ENCODE data around the gene TSPAN4.

The TSPAN4 gene

GRCh38 chr11:824292-824880, 18.3 kb upstream of the TSPAN4 start:
- CTCF ChIA-PET: no interaction called here
- peaks cover 0 to 67% (median 61%) of the 10 kb centered on the region in 4 experiments for H3K4me1 ChIP-seq (ENCODE audit: control extremely low read depth in 1 of 4, control insufficient read depth in 4 of 4, insufficient read depth in 4 of 4, low read length in 3 of 4)

GRCh38 chr11:824942-825341, 17.7 kb upstream of the TSPAN4 start:
- Histone ChIP-seq H3K27ac (ENCODE audit: insufficient read depth in 1 of 2, low read depth in 1 of 2, low read length in 2 of 2, poor library complexity in 1 of 2, severe bottlenecking in 2 of 2) (no peak overlapping the region), H3K4me3 (ENCODE audit: control insufficient read depth in 1 of 7, extremely low read depth in 1 of 7, insufficient read depth in 4 of 7, low read depth in 2 of 7, low read length in 6 of 7) (no peak overlapping the region), H3K9me3 (ENCODE audit: control extremely low read depth in 1 of 5, control insufficient read depth in 4 of 5, insufficient read depth in 2 of 5, low read depth in 1 of 5, low read length in 4 of 5) (no peaks in the 10 kb centered on the region), H3K36me3 (ENCODE audit: control insufficient read depth in 4 of 4, insufficient read depth in 4 of 4, low read length in 3 of 4) (peaks cover 0 to 32% (median 16%) of the 10 kb centered on the region in 4 experiments), H3K27me3 (replicated peaks in 2 of 5; ENCODE audit: control insufficient read depth in 4 of 5, insufficient read depth in 5 of 5, low read length in 4 of 5) (peaks cover 0 to 30% (median 12%) of the 10 kb centered on the region in 5 experiments), H3K4me1 (ENCODE audit: control extremely low read depth in 1 of 4, control insufficient read depth in 4 of 4, insufficient read depth in 4 of 4, low read length in 3 of 4) (peaks cover 0 to 72% (median 67%) of the 10 kb centered on the region in 4 experiments)
- POLR2A ChIA-PET: no interaction called here
- no peak for DNase-seq
- WGBS (ENCODE audit: insufficient coverage): 100% methylated on average over 4 of the region's 11 CpGs
- CTCF ChIA-PET: interaction anchor here (1.8 kb wide), 1 partner anchor 10 kb away, joined by 4 read pairs; no protein-coding TSS in a partner anchor

More at GRCh38 chr11:824292-824880, 18.3 kb upstream of the TSPAN4 start:
- Histone ChIP-seq H3K36me3 (ENCODE audit: control insufficient read depth in 4 of 4, insufficient read depth in 4 of 4, low read length in 3 of 4) (peaks cover 0 to 32% (median 16%) of the 10 kb centered on the region in 4 experiments), H3K9me3 (ENCODE audit: control extremely low read depth in 1 of 5, control insufficient read depth in 4 of 5, insufficient read depth in 2 of 5, low read depth in 1 of 5, low read length in 4 of 5) (no peaks in the 10 kb centered on the region), H3K4me3 (ENCODE audit: control insufficient read depth in 1 of 7, extremely low read depth in 1 of 7, insufficient read depth in 4 of 7, low read depth in 2 of 7, low read length in 6 of 7) (no peak overlapping the region), H3K27me3 (replicated peaks in 2 of 5; ENCODE audit: control insufficient read depth in 4 of 5, insufficient read depth in 5 of 5, low read length in 4 of 5) (peaks cover 0 to 25% (median 12%) of the 10 kb centered on the region in 5 experiments), H3K27ac (ENCODE audit: insufficient read depth in 1 of 2, low read depth in 1 of 2, low read length in 2 of 2, poor library complexity in 1 of 2, severe bottlenecking in 2 of 2) (no peak overlapping the region)
- POLR2A ChIA-PET: no interaction called here
- 97% methylated on average over 54 of the region's 59 CpGs for WGBS (ENCODE audit: insufficient coverage)
- DNase-seq: no peak

GRCh38 chr11:825366-826226, 17.1 kb upstream of the TSPAN4 start:
- no peak for DNase-seq
- WGBS (ENCODE audit: insufficient coverage): 90% methylated on average over 7 of the region's 12 CpGs
- CTCF ChIA-PET: interaction anchor here (1.8 kb wide), 1 partner anchor 9 kb away, joined by 4 read pairs; no protein-coding TSS in a partner anchor
- H3K27me3 ChIP-seq (replicated peaks in 2 of 5; ENCODE audit: control insufficient read depth in 4 of 5, insufficient read depth in 5 of 5, low read length in 4 of 5): peaks cover 0 to 37% (median 15%) of the 10 kb centered on the region in 5 experiments
- H3K27ac ChIP-seq (ENCODE audit: insufficient read depth in 1 of 2, low read depth in 1 of 2, low read length in 2 of 2, poor library complexity in 1 of 2, severe bottlenecking in 2 of 2): no peak overlapping the region
- no peak overlapping the region for H3K4me3 ChIP-seq (ENCODE audit: control insufficient read depth in 1 of 7, extremely low read depth in 1 of 7, insufficient read depth in 4 of 7, low read depth in 2 of 7, low read length in 6 of 7)
- H3K9me3 ChIP-seq (ENCODE audit: control extremely low read depth in 1 of 5, control insufficient read depth in 4 of 5, insufficient read depth in 2 of 5, low read depth in 1 of 5, low read length in 4 of 5): no peaks in the 10 kb centered on the region
- H3K4me1 ChIP-seq (ENCODE audit: control extremely low read depth in 1 of 4, control insufficient read depth in 4 of 4, insufficient read depth in 4 of 4, low read length in 3 of 4): peaks cover 0 to 74% (median 68%) of the 10 kb centered on the region in 4 experiments
- H3K36me3 ChIP-seq (ENCODE audit: control insufficient read depth in 4 of 4, insufficient read depth in 4 of 4, low read length in 3 of 4): peaks cover 0 to 32% (median 16%) of the 10 kb centered on the region in 4 experiments
- POLR2A ChIA-PET: interaction anchor here (0.9 kb wide), 1 partner anchor 17 kb away, joined by 3 read pairs; the partner anchor contains the start of gene TSPAN4

- WGBS (ENCODE audit: insufficient coverage): 87% methylated on average over 5 of the region's 9 CpGs
Measured at GRCh38 chr11:826227-826621, 16.4 kb upstream of the TSPAN4 start.

GRCh38 chr11:826836-827145, 15.9 kb upstream of the TSPAN4 start:
- Histone ChIP-seq H3K36me3 (ENCODE audit: control insufficient read depth in 4 of 4, insufficient read depth in 4 of 4, low read length in 3 of 4) (peaks cover 0 to 31% (median 16%) of the 10 kb centered on the region in 4 experiments), H3K9me3 (ENCODE audit: control extremely low read depth in 1 of 5, control insufficient read depth in 4 of 5, insufficient read depth in 2 of 5, low read depth in 1 of 5, low read length in 4 of 5) (no peaks in the 10 kb centered on the region), H3K27me3 (replicated peaks in 2 of 5; ENCODE audit: control insufficient read depth in 4 of 5, insufficient read depth in 5 of 5, low read length in 4 of 5) (peaks cover 0 to 49% (median 22%) of the 10 kb centered on the region in 5 experiments), H3K27ac (ENCODE audit: insufficient read depth in 1 of 2, low read depth in 1 of 2, low read length in 2 of 2, poor library complexity in 1 of 2, severe bottlenecking in 2 of 2) (no peak overlapping the region), H3K4me1 (ENCODE audit: control extremely low read depth in 1 of 4, control insufficient read depth in 4 of 4, insufficient read depth in 4 of 4, low read length in 3 of 4) (peaks cover 0 to 69% (median 62%) of the 10 kb centered on the region in 4 experiments), H3K4me3 (ENCODE audit: control insufficient read depth in 1 of 7, extremely low read depth in 1 of 7, insufficient read depth in 4 of 7, low read depth in 2 of 7, low read length in 6 of 7) (peak overlapping the region; percentile 13 to 71 (median 54))
- WGBS (ENCODE audit: insufficient coverage): under 1% methylated on average over 22 of the region's 22 CpGs
- ChIA-PET POLR2A (interaction anchor here (0.9 kb wide), 1 partner anchor 16 kb away, joined by 3 read pairs; the partner anchor contains the start of gene TSPAN4), CTCF (interaction anchor here (1.8 kb wide), 1 partner anchor 8 kb away, joined by 4 read pairs; no protein-coding TSS in a partner anchor)
- no peak for DNase-seq

More at GRCh38 chr11:826227-826621, 16.4 kb upstream of the TSPAN4 start:
- H3K9me3 ChIP-seq (ENCODE audit: control extremely low read depth in 1 of 5, control insufficient read depth in 4 of 5, insufficient read depth in 2 of 5, low read depth in 1 of 5, low read length in 4 of 5): no peaks in the 10 kb centered on the region
- H3K36me3 ChIP-seq (ENCODE audit: control insufficient read depth in 4 of 4, insufficient read depth in 4 of 4, low read length in 3 of 4): peaks cover 0 to 32% (median 16%) of the 10 kb centered on the region in 4 experiments
- DNase-seq: no peak
- H3K27me3 ChIP-seq (replicated peaks in 2 of 5; ENCODE audit: control insufficient read depth in 4 of 5, insufficient read depth in 5 of 5, low read length in 4 of 5): peaks cover 0 to 43% (median 20%) of the 10 kb centered on the region in 5 experiments
- H3K4me3 ChIP-seq (ENCODE audit: control insufficient read depth in 1 of 7, extremely low read depth in 1 of 7, insufficient read depth in 4 of 7, low read depth in 2 of 7, low read length in 6 of 7): no peak overlapping the region
- ChIA-PET POLR2A (interaction anchor here (0.9 kb wide), 1 partner anchor 17 kb away, joined by 3 read pairs; the partner anchor contains the start of gene TSPAN4), CTCF (interaction anchor here (1.8 kb wide), 1 partner anchor 9 kb away, joined by 4 read pairs; no protein-coding TSS in a partner anchor)
- peaks cover 0 to 74% (median 66%) of the 10 kb centered on the region in 4 experiments for H3K4me1 ChIP-seq (ENCODE audit: control extremely low read depth in 1 of 4, control insufficient read depth in 4 of 4, insufficient read depth in 4 of 4, low read length in 3 of 4)
- no peak overlapping the region for H3K27ac ChIP-seq (ENCODE audit: insufficient read depth in 1 of 2, low read depth in 1 of 2, low read length in 2 of 2, poor library complexity in 1 of 2, severe bottlenecking in 2 of 2)

GRCh38 chr11:827146-827896, 15.3 kb upstream of the TSPAN4 start:
- DNase-seq: no peak
- Histone ChIP-seq H3K27me3 (replicated peaks in 2 of 5; ENCODE audit: control insufficient read depth in 4 of 5, insufficient read depth in 5 of 5, low read length in 4 of 5) (peaks cover 0 to 54% (median 22%) of the 10 kb centered on the region in 5 experiments), H3K4me3 (ENCODE audit: control insufficient read depth in 1 of 7, extremely low read depth in 1 of 7, insufficient read depth in 4 of 7, low read depth in 2 of 7, low read length in 6 of 7) (peak overlapping the region in 6 of 7 experiments; percentile 40 to 71 (median 59)), H3K9me3 (ENCODE audit: control extremely low read depth in 1 of 5, control insufficient read depth in 4 of 5, insufficient read depth in 2 of 5, low read depth in 1 of 5, low read length in 4 of 5) (no peaks in the 10 kb centered on the region), H3K27ac (ENCODE audit: insufficient read depth in 1 of 2, low read depth in 1 of 2, low read length in 2 of 2, poor library complexity in 1 of 2, severe bottlenecking in 2 of 2) (no peak overlapping the region), H3K4me1 (ENCODE audit: control extremely low read depth in 1 of 4, control insufficient read depth in 4 of 4, insufficient read depth in 4 of 4, low read length in 3 of 4) (peaks cover 0 to 65% (median 62%) of the 10 kb centered on the region in 4 experiments), H3K36me3 (ENCODE audit: control insufficient read depth in 4 of 4, insufficient read depth in 4 of 4, low read length in 3 of 4) (peaks cover 0 to 29% (median 16%) of the 10 kb centered on the region in 4 experiments)
- POLR2A ChIA-PET: interaction anchor here (1.6 kb wide), 1 partner anchor 8 kb away, joined by 6 read pairs; the partner anchor contains the start of gene PNPLA2
- CTCF ChIA-PET: interaction anchor here (1.4 kb wide), 1 partner anchor 12 kb away, joined by 4 read pairs; no protein-coding TSS in a partner anchor
- WGBS (ENCODE audit: insufficient coverage): 3% methylated on average over 52 of the region's 66 CpGs
